Endodermal cell (in vitro differentiated cells): Measurements from ENCODE around the gene CEP83. TPM values are rescaled to one million over a fixed set of nuclear protein-coding genes. Genes with fewer than 3 reads are reported as not detected.
"Not testable (repeated sequence)": the region's sequence is repeated elsewhere in the genome, so short reads cannot be mapped to it uniquely, and the experiment has no call there.

ENCODE experiments used
- DNase-seq: peaks from one replicate; pipeline ENCODE4 v3.0.0-alpha.2; 2017
- H3K27ac ChIP-seq: 2 replicates; pipeline ENCODE4 v1.5.1; 2013; ENCODE audit warnings: mild to moderate bottlenecking, low read depth, low read length, moderate library complexity
- H3K27me3 ChIP-seq: 2 replicates; pipeline ENCODE4 v1.6.1; 2013; ENCODE audit warnings: mild to moderate bottlenecking, low read length, moderate library complexity; ENCODE audit not compliant: insufficient read depth, control insufficient read depth, poor library complexity, severe bottlenecking
- H3K36me3 ChIP-seq: 2 replicates; pipeline ENCODE4 v1.7.0; 2013; ENCODE audit warnings: mild to moderate bottlenecking, low read length, moderate library complexity; ENCODE audit not compliant: control insufficient read depth, insufficient read depth
- H3K4me1 ChIP-seq: one replicate; pipeline ENCODE4 v1.7.0; 2013; ENCODE audit warnings: low read length; ENCODE audit not compliant: control insufficient read depth, insufficient read depth
- H3K4me3 ChIP-seq: 2 replicates; pipeline ENCODE4 v1.5.1; 2013; ENCODE audit warnings: mild to moderate bottlenecking, low read length, moderate library complexity
- H3K9ac ChIP-seq: 2 replicates; pipeline ENCODE4 v1.6.1; 2013; ENCODE audit warnings: mild to moderate bottlenecking, low read length, moderate library complexity; ENCODE audit not compliant: poor library complexity, severe bottlenecking; ENCODE audit errors: extremely low read depth
- H3K9me3 ChIP-seq: 2 replicates; pipeline ENCODE4 v1.6.1; 2013; ENCODE audit warnings: mild to moderate bottlenecking, low read length, moderate library complexity; ENCODE audit not compliant: control insufficient read depth
- H3K27ac Mint-ChIP-seq: 2 replicates; pipeline ENCODE4 v1.8.0; 2020; ENCODE audit warnings: mixed read lengths
- H3K27me3 Mint-ChIP-seq: 2 replicates; pipeline ENCODE4 v1.8.0; 2021; ENCODE audit warnings: mild to moderate bottlenecking, mixed read lengths; ENCODE audit not compliant: insufficient read depth
- H3K36me3 Mint-ChIP-seq: 2 replicates; pipeline ENCODE4 v1.8.0; 2020; ENCODE audit warnings: low read depth, mixed read lengths
- H3K4me1 Mint-ChIP-seq: 2 replicates; pipeline ENCODE4 v1.8.0; 2020; ENCODE audit warnings: mixed read lengths
- H3K4me3 Mint-ChIP-seq: 2 replicates; pipeline ENCODE4 v1.8.0; 2020; ENCODE audit warnings: mild to moderate bottlenecking, moderate library complexity, mixed read lengths
- H3K9me3 Mint-ChIP-seq: 2 replicates; pipeline ENCODE4 v1.8.0; 2020; ENCODE audit warnings: mild to moderate bottlenecking, mixed read lengths
- CTCF ChIP-seq: fragments of 200-600 bp; sonication (generic); conservative IDR thresholded peaks from 2 replicates; pipeline ENCODE4 v1.5.0; 2021; ENCODE audit warnings: antibody characterized with exemption, mild to moderate bottlenecking
- WGBS, 2 experiments: methylation state at CpG; one replicate each; pipeline versions ENCODE4 v1.1.5 to v1.1.7; 2013; ENCODE audit warnings: missing lambda C conversion rate in 2 of 2, mixed read lengths in 1 of 2; ENCODE audit not compliant: insufficient coverage in 1 of 2, insufficient read length in 1 of 2; 5-methylcytosine and 5-hydroxymethylcytosine counted together
- total RNA-seq, 2 donors: library from RNA; stranded (reverse); fragmentation: NEBNext Ultra II Directional in 1 of 2; extraction: Animal tissue kit (Norgen Biotek cat#: 25700) in 1 of 2; gene quantifications; 2 replicates in 1 of 2; 3 replicates in 1 of 2; pipeline ENCODE4 v1.2.1, GENCODE V29; 2021

CEP83 gene
- total RNA-seq, 2 donors from 2014 or later, result 28.6 to 36.3 TPM

DNA sequence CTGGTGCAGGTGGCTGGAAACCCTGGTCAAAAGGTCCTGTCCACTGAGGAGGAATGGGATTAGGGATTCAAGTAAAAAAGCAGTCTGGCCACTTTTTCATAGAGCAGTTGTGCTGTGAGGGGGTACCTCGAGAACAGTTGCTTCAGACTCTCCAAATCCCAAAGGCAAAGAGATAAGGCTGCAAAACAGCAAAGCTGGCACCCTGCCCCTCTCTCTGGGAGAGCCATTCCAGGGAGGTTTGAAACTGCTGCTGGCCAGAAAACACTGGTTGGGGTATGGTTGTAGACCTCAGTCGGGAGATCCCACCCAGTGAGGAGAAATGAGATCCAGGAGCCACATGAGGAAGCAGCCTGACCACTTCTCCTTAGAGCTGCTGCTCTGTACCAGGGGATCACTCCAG lies 137.3 kb downstream of the CEP83 start:
- Mint-ChIP-seq H3K27me3 (no peaks in the 10 kb centered on the region), H3K4me1 (no peaks in the 10 kb centered on the region), H3K36me3 (peaks cover 63% of the 10 kb centered on the region), H3K4me3 (no peak overlapping the region), H3K27ac (no peak overlapping the region), H3K9me3 (peaks cover 44% of the 10 kb centered on the region)
- Histone ChIP-seq H3K4me1 (no peaks in the 10 kb centered on the region), H3K36me3 (peaks cover 55% of the 10 kb centered on the region), H3K9me3 (peaks cover 48% of the 10 kb centered on the region), H3K4me3 (no peak overlapping the region), H3K27me3 (no peaks in the 10 kb centered on the region), H3K9ac (no peak overlapping the region), H3K27ac (no peak overlapping the region)
- 85 to 86% methylated on average over 1 to 2 of the region's 2 CpGs for whole genome bisulfite sequencing, 2 experiments
- DNase-seq, result no peak
- no peak for TF ChIP-seq CTCF

DNA sequence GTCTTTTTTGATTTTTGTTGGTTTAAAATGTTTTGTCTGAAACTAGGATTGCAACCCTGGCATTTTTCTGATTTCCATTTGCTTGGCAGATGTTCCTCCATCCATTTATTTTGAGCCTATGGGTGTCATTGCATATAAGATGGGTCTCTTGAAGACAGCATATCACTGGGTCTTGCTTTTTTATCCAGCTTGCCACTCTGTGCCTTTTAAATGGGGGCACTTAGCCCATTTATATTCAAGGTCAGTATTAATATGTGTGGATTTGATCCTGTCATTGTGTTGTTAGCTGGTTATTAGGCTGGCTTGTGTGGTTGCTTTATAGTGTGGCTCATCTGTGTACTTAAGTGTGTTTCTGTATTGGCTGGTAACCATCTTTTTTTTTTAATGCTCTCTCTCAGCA lies 139.6 kb downstream of the CEP83 start:
- peaks cover 55% of the 10 kb centered on the region for H3K9me3 ChIP-seq
- Mint-ChIP-seq H3K9me3 (peaks cover 53% of the 10 kb centered on the region), H3K27ac (no peak overlapping the region)

DNA sequence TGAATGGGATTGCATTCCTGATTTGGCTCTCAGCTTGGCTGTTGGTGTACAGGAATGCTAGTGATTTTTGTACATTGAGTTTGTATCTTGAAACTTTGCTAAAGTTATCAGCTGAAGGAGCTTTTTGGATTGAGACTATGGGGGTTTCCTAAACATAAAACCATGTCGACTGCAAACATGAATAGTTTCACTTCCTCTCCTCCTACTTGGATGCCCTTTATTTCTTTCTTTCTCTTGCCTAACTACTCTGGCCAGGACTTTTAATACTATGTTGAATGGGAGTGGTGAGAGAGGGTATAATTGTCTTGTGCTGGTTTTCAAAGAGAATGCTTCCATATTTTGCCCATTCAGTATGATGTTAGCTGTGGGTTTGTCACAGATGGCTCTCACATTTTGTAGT lies 141.5 kb downstream of the CEP83 start:
- no peaks in the 10 kb centered on the region for H3K4me1 Mint-ChIP-seq
- peaks cover 53% of the 10 kb centered on the region for H3K9me3 Mint-ChIP-seq
- Histone ChIP-seq H3K9me3 (peaks cover 55% of the 10 kb centered on the region), H3K27ac (no peak overlapping the region), H3K4me1 (no peaks in the 10 kb centered on the region), H3K9ac (no peak overlapping the region), H3K4me3 (no peak overlapping the region), H3K27me3 (no peaks in the 10 kb centered on the region), H3K36me3 (peaks cover 33% of the 10 kb centered on the region)
- H3K36me3 Mint-ChIP-seq, result peaks cover 39% of the 10 kb centered on the region
- no peak for TF ChIP-seq CTCF
- H3K4me3 Mint-ChIP-seq, result no peak overlapping the region
- no peak for DNase-seq
- H3K27me3 Mint-ChIP-seq, result no peaks in the 10 kb centered on the region
- no peak overlapping the region for H3K27ac Mint-ChIP-seq
- no CpG with 5 or more reads among the region's 1 CpG for WGBS, 2 experiments

More for the DNA sequence above, 139.6 kb downstream of the CEP83 start:
- Mint-ChIP-seq H3K4me1 (no peaks in the 10 kb centered on the region), H3K36me3 (peaks cover 54% of the 10 kb centered on the region), H3K27me3 (no peaks in the 10 kb centered on the region), H3K4me3 (no peak overlapping the region)
- H3K27me3 ChIP-seq, result no peaks in the 10 kb centered on the region
- no peak for TF ChIP-seq CTCF
- peak overlapping the region; percentile 53 for H3K4me3 ChIP-seq
- peaks cover 44% of the 10 kb centered on the region for H3K36me3 ChIP-seq
- DNase-seq, result no peak
- H3K4me1 ChIP-seq, result no peaks in the 10 kb centered on the region
- no peak overlapping the region for H3K9ac ChIP-seq
- no peak overlapping the region for H3K27ac ChIP-seq

DNA sequence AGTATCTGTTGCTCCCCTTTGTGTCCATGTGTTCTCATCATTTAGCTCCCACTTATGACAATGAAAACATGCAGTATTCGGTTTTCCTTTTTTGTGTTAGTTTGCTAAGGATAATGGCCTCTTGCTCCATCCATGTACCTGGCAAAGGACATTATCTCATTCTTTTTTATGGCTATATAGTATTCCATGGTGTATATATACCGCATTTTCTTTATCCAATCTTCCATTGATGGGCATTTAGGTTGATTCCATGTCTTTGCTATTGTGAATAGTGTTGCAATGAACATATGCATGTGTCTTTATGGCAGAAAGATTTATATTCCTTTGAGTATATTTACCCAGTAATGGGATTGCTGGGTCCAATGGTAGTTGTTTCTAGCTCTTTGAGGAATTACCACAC lies 143.1 kb downstream of the CEP83 start:
- Mint-ChIP-seq H3K9me3 (peaks cover 51% of the 10 kb centered on the region), H3K36me3 (peaks cover 33% of the 10 kb centered on the region)
- H3K36me3 ChIP-seq, result peaks cover 19% of the 10 kb centered on the region
- H3K4me1 Mint-ChIP-seq, H3K4me3 ChIP-seq, H3K27me3 ChIP-seq, H3K27ac Mint-ChIP-seq, DNase-seq, H3K4me3 Mint-ChIP-seq, H3K4me1 ChIP-seq, H3K9ac ChIP-seq, H3K27ac ChIP-seq, H3K27me3 Mint-ChIP-seq: not testable (repeated sequence)
- WGBS, 2 experiments, result 88 to 100% methylated on average over 1 to 2 of the region's 2 CpGs
- H3K9me3 ChIP-seq, result peaks cover 50% of the 10 kb centered on the region
